ENCODE measurements around the gene SLC9A8.

GRCh38 chr20:49916146-49917002 lies 103.7 kb downstream of the SLC9A8 start:
- TF ChIP-seq REST (IDR thresholded peaks at IDR 0.05; ENCODE audit: low read depth) = no peak
- TF ChIP-seq MAX (IDR thresholded peaks at IDR 0.05) = no peak
- no peak for TF ChIP-seq FOXM1 (IDR thresholded peaks at IDR 0.05; ENCODE audit: borderline replicate concordance, low read depth)
- TF ChIP-seq NFIC (IDR thresholded peaks at IDR 0.05) = no peak
- no peak for TF ChIP-seq YY1 (IDR thresholded peaks at IDR 0.05; ENCODE audit: low read depth)
- TF ChIP-seq RAD21 (IDR thresholded peaks at IDR 0.05; ENCODE audit: low read depth) = no peak
- TF ChIP-seq EGR1 (IDR thresholded peaks at IDR 0.05) = no peak
- TF ChIP-seq CEBPB (IDR thresholded peaks at IDR 0.05) = no peak

Data from Ishikawa (cell line).